ENCODE data around the gene SHCBP1L. TPM values are rescaled to one million over a fixed set of nuclear protein-coding genes. Genes with fewer than 3 reads are reported as not detected.

SHCBP1L gene
- total RNA-seq, 1 donor from 2014 or later = not detected

GRCh38 chr1:182884872-182885271 is 68.1 kb downstream of the SHCBP1L start:
- Mint-ChIP-seq H3K27ac (ENCODE audit: unreplicated experiment) (no peak overlapping the region), H3K36me3 (ENCODE audit: unreplicated experiment) (peaks cover 80% of the 10 kb centered on the region), H3K9me3 (ENCODE audit: unreplicated experiment) (no peaks in the 10 kb centered on the region), H3K4me1 (ENCODE audit: unreplicated experiment) (no peaks in the 10 kb centered on the region), H3K4me3 (ENCODE audit: unreplicated experiment) (no peak overlapping the region), H3K27me3 (ENCODE audit: unreplicated experiment) (no peaks in the 10 kb centered on the region)
- no peak for TF ChIP-seq CTCF (IDR thresholded peaks at IDR 0.05)
- DNase-seq (ENCODE audit: extremely low spot score, unreplicated experiment) = no peak

- H3K27ac Mint-ChIP-seq (ENCODE audit: unreplicated experiment) = no peak overlapping the region
- H3K4me3 Mint-ChIP-seq (ENCODE audit: unreplicated experiment) = no peak overlapping the region
- H3K4me1 Mint-ChIP-seq (ENCODE audit: unreplicated experiment) = no peaks in the 10 kb centered on the region
- TF ChIP-seq CTCF (IDR thresholded peaks at IDR 0.05) = no peak
- peaks cover 90% of the 10 kb centered on the region for H3K36me3 Mint-ChIP-seq (ENCODE audit: unreplicated experiment)
- H3K9me3 Mint-ChIP-seq (ENCODE audit: unreplicated experiment) = no peaks in the 10 kb centered on the region
- H3K27me3 Mint-ChIP-seq (ENCODE audit: unreplicated experiment) = no peaks in the 10 kb centered on the region
- no peak for DNase-seq (ENCODE audit: extremely low spot score, unreplicated experiment)
Measured at GRCh38 chr1:182877842-182878241, 75.1 kb downstream of the SHCBP1L start.

GRCh38 chr1:182877331-182877730 is 75.6 kb downstream of the SHCBP1L start:
- Mint-ChIP-seq H3K9me3 (ENCODE audit: unreplicated experiment) (no peaks in the 10 kb centered on the region), H3K27ac (ENCODE audit: unreplicated experiment) (no peak overlapping the region), H3K4me3 (ENCODE audit: unreplicated experiment) (no peak overlapping the region), H3K4me1 (ENCODE audit: unreplicated experiment) (no peaks in the 10 kb centered on the region), H3K36me3 (ENCODE audit: unreplicated experiment) (peaks cover 87% of the 10 kb centered on the region), H3K27me3 (ENCODE audit: unreplicated experiment) (no peaks in the 10 kb centered on the region)
- no peak for TF ChIP-seq CTCF (IDR thresholded peaks at IDR 0.05)
- no peak for DNase-seq (ENCODE audit: extremely low spot score, unreplicated experiment)

- H3K4me3 Mint-ChIP-seq (ENCODE audit: unreplicated experiment) = no peak overlapping the region
- H3K9me3 Mint-ChIP-seq (ENCODE audit: unreplicated experiment) = no peaks in the 10 kb centered on the region
- H3K27ac Mint-ChIP-seq (ENCODE audit: unreplicated experiment) = no peak overlapping the region
- TF ChIP-seq CTCF (IDR thresholded peaks at IDR 0.05) = no peak
- H3K27me3 Mint-ChIP-seq (ENCODE audit: unreplicated experiment) = no peaks in the 10 kb centered on the region
- H3K36me3 Mint-ChIP-seq (ENCODE audit: unreplicated experiment) = peaks cover 84% of the 10 kb centered on the region
- no peak for DNase-seq (ENCODE audit: extremely low spot score, unreplicated experiment)
- no peaks in the 10 kb centered on the region for H3K4me1 Mint-ChIP-seq (ENCODE audit: unreplicated experiment)
Measured at GRCh38 chr1:182875889-182876288, 77.1 kb downstream of the SHCBP1L start.

GRCh38 chr1:182872881-182873280 is 80.1 kb downstream of the SHCBP1L start:
- TF ChIP-seq CTCF (IDR thresholded peaks at IDR 0.05) = no peak
- no peak overlapping the region for H3K4me3 Mint-ChIP-seq (ENCODE audit: unreplicated experiment)
- H3K27ac Mint-ChIP-seq (ENCODE audit: unreplicated experiment) = no peak overlapping the region
- H3K9me3 Mint-ChIP-seq (ENCODE audit: unreplicated experiment) = no peaks in the 10 kb centered on the region
- peaks cover 68% of the 10 kb centered on the region for H3K36me3 Mint-ChIP-seq (ENCODE audit: unreplicated experiment)
- no peaks in the 10 kb centered on the region for H3K4me1 Mint-ChIP-seq (ENCODE audit: unreplicated experiment)
- DNase-seq (ENCODE audit: extremely low spot score, unreplicated experiment) = no peak
- no peaks in the 10 kb centered on the region for H3K27me3 Mint-ChIP-seq (ENCODE audit: unreplicated experiment)
